CD4-positive, alpha-beta T cell treated with Interleukin-15 for 4 hours (primary cell): ENCODE results near the gene BBS12.
"Not testable (repeated sequence)": the region's sequence is repeated elsewhere in the genome, so short reads cannot be mapped to it uniquely, and the experiment has no call there.

ENCODE experiments used
- DNase-seq: peaks from one replicate; pipeline ENCODE4 v3.0.0-alpha.2; 2020; ENCODE audit warnings: low spot score

Gene BBS12

GRCh38 chr4:122765692-122766352 is 33.3 kb downstream of the BBS12 start:
- no peak for DNase-seq

DNA sequence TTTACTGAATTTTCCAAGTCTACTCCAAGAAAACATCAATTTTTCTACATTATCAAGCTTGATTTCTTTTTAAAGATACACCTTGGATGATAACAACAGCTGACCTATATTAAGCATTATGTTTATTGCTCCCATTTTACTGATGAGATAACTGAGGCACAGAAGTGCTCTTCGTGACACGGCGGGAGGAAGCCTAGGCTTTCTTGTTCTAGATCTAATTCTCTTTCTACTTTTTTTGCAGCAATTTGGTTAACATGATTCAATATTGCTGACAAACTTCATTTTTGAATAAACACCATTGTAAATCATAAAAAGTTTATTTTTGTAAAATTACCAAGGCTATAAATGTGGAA is 33.8 kb downstream of the BBS12 start:
- no peak for DNase-seq

DNA sequence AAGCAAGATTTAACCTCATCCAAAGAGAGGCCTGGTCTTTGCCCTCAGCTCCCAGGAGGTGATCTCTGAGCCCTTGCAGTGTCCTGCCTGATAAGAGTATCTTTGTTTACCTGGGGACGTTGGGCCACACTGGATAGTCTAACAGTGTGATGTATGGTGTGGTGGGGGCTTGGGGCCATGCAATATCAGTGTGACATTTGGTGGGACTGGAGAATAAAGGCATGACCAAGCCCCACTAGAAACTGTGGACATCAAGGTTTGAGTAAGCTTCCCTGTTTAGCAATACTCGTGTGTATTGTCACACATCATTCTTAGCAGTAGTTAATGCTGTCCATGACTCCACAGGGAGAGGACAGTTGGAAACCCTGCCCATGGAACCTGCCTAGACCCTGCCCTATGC is 34.4 kb downstream of the BBS12 start:
- DNase-seq: no peak

- DNase-seq: no peak
These were observed 39.2 kb downstream of the BBS12 start for GRCh38 chr4:122771724-122772123.

GRCh38 chr4:122772311-122772710 is 39.8 kb downstream of the BBS12 start:
- DNase-seq: no peak

DNA sequence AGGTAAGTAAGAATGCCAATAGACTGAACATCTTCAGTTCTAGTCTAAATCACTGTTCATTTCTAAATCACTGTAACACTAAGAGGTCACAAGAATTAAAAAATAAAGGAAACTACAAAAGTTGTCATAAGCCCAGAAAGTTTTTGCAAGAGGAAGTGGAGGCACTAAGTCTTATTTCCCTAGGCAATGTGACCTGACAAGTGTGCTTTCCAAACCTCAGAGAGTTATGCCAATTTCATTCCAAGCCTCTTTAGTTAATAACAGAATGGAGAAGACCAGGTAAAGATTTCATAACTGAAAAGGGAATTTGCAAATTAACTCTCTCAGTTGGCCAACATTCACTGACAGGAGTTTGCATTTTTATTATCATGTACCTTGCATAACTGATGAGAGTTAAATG is 40.5 kb downstream of the BBS12 start:
- DNase-seq: no peak

- DNase-seq: no peak
These were observed 42.5 kb downstream of the BBS12 start for GRCh38 chr4:122775039-122775438.

GRCh38 chr4:122775987-122776836 is 43.7 kb downstream of the BBS12 start:
- DNase-seq: no peak

GRCh38 chr4:122776916-122777315 is 44.4 kb downstream of the BBS12 start:
- no peak for DNase-seq

- DNase-seq: no peak
These were observed 45.6 kb downstream of the BBS12 start for GRCh38 chr4:122777846-122778673.

- no peak for DNase-seq
These were observed 49.0 kb downstream of the BBS12 start for GRCh38 chr4:122781486-122781885.

DNA sequence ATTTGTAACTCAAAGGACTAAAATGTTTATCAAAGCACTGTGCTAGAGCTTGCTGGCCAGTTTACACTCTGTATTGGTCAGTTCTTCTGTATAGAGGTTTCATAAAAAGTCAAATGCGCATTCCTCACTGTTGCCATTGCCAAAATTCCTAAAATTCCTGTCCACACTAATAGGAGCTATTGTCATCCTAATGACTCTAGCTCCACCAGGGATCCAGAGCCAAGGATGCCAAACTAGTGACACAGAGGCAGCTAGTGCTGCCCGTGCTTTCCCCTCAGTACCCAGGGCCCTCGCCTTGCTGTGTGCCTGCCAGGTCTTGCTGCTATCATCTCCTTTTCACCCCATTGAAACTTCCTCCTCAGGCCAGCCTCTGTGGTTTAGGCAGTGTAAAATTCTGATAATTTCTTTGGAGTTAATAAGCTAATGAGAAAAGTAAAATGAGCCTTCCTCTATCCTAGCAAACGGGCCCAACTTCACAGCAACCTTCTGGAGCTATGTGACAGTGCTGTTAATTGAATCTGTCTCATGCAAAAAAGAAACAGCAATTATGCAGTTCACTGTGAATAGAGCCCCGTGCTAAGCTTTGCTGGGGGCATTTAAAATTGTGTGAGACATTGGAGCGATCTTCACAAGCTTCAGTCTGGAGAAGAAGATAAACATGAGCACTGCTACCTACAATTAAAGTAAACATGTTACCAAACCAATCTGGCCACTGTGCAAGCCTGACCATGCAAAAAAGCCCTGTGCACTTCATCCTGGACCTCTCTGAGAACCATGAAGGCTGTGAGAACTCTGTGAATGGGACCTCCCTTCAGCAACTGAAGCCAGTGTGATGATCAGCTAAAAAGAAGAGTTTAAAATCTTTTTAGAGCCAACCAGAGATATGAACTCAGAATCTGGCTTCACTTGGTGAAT is 51.1 kb downstream of the BBS12 start:
- DNase-seq: no peak

DNA sequence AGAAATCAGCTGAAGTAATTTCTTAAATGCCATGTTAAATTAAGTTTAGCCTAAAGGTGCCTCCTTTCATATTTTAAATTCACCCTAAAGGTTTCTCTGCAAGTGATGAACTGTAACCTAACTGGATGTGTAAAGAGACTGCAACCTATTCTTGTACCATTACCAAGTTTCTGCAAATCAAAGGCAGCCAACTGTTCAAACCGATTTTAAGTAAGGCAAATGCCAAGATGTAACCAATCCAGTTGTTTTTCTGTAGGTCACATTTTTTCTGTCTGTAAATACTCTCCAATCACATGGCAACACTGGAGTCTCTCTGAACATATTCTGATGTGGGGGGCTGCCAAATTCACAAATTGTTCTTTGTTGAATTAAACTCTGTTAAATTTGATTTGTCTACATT is 51.8 kb downstream of the BBS12 start:
- no peak for DNase-seq

DNA sequence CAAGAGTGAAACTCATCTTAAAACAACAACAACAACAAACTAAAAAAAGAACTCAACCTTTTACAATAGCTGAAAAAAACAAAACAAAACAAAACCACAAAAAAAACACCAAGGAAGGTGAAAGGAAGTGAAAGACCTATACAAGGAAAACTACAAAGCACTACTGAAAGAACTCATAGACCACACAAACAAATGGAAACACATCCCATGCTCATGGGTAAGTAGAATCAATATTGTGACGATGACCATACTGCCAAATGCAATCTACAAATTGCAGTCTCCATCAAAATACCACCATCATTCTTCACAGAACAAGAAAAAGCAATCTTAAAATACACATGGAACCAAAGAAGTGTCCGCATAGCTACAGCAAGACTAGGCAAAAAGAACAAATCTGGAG is 52.6 kb downstream of the BBS12 start:
- DNase-seq: no peak

GRCh38 chr4:122786296-122786695 is 53.8 kb downstream of the BBS12 start:
- DNase-seq: not testable (repeated sequence)

- not testable (repeated sequence) for DNase-seq
These were observed 54.4 kb downstream of the BBS12 start for GRCh38 chr4:122786920-122787319.

DNA sequence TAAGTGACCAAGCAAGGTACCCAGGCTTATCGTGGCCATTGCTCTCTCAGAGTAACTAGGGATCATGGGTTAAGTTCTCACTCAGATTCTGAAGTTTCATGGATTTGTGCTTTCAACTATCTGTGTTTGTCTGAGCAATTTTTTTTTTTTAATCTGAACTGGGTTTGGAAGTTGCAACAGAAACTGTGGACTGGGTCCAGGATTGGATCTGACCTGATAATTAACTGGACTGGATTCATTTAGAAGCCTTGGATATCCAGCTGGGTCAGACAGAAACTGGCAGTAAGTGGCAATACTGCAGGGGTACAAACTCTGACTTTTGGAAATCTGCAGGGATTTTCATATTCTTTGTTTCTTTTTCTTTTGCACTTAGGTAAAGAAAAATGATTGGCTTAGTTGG is 55.4 kb downstream of the BBS12 start:
- no peak for DNase-seq

GRCh38 chr4:122788935-122789334 is 56.4 kb downstream of the BBS12 start:
- no peak for DNase-seq

- no peak for DNase-seq
These were observed 61.3 kb downstream of the BBS12 start for GRCh38 chr4:122793811-122794210.
